Activated B cell treated with CpG ODN at 0.5 μM for 24 hours (primary cell): ENCODE measurements around the gene RNASE8. TPM values are rescaled to one million over a fixed set of nuclear protein-coding genes. Genes with fewer than 3 reads are reported as not detected.

Experiments used
- ATAC-seq: fragments of 200-7000 bp; cut with Tn5 transposase; one replicate; pipeline ENCODE4 v1.10.0; 2021; ENCODE audit warnings: low read depth, mild to moderate bottlenecking, moderate library complexity
- CTCF ChIA-PET: fragments of 350-600 bp; sonication (Branson Sonifier 250); formaldehyde crosslinking; loops from one replicate; lab custom pipeline; 2021; ENCODE audit warnings: antibody characterized with exemption; lab: Charles Lee
- POLR2A ChIA-PET: fragments of 350-600 bp; sonication (Branson Sonifier 250); formaldehyde crosslinking; loops from one replicate; lab custom pipeline; 2021; ENCODE audit warnings: antibody characterized with exemption; lab: Charles Lee
- DNase-seq: peaks from one replicate; pipeline ENCODE4 v3.0.0; 2022
- H3K27ac Mint-ChIP-seq: one replicate; pipeline ENCODE4 v1.8.0; 2020; ENCODE audit warnings: mixed read lengths
- H3K27me3 Mint-ChIP-seq: one replicate; pipeline ENCODE4 v1.8.0; 2021; ENCODE audit warnings: mixed read lengths
- H3K36me3 Mint-ChIP-seq: one replicate; pipeline ENCODE4 v1.8.0; 2021; ENCODE audit warnings: low read depth, mixed read lengths
- H3K4me1 Mint-ChIP-seq: one replicate; pipeline ENCODE4 v1.8.0; 2021; ENCODE audit warnings: mixed read lengths
- H3K4me3 Mint-ChIP-seq: one replicate; pipeline ENCODE4 v1.8.0; 2020; ENCODE audit warnings: mild to moderate bottlenecking, mixed read lengths
- H3K9me3 Mint-ChIP-seq: one replicate; pipeline ENCODE4 v1.8.0; 2020; ENCODE audit warnings: mixed read lengths
- intact Hi-C: fragments of 100-400 bp; cut with micrococcal nuclease; formaldehyde crosslinking; loops from one replicate; pipeline ENCODE4 v1.15.1; 2024
- total RNA-seq: library from RNA; stranded (reverse); gene quantifications from 2 replicates; pipeline ENCODE4 v1.2.3, GENCODE V29; 2022
- TF ChIP-seq, protein P1 (sequence below): fragments of 200-600 bp; IDR thresholded peaks from one replicate; pipeline ENCODE4 v1.8.0; 2022; ENCODE audit warnings: antibody characterized with exemption, mild to moderate bottlenecking

RNASE8 gene
- total RNA-seq, 1 donor from 2014 or later: not detected

DNA sequence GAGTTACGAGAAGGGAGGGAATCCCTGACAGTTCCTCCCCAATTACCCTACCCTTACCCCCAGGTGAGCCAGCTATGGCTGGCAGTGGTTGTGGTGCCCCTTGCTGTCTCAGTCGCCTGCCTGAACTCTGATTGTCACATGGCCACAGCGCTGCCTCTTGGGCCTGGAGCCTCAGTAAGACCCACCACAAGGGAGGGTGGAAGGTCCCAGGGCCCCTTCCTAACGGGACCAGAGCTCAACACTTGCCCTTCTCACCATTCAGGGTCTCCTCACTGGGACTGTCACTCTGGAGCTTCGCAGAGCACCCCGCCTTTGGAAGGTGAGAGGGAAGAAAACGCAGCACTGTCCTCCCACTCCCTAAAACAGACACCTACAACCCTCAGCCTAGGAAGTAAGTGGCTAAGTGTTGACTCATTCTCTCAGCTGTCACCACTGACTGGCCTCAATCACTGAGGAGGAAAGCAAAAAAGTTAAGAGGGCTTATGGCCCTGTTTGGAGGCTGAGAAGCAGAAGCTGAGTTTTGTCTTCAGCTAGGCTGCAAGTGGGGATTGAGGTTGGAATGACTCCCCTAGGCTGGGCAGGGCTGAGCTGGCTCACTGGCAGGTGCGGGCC lies 44.3 kb downstream of the RNASE8 start:
- Mint-ChIP-seq H3K9me3 (no peaks in the 10 kb centered on the region), H3K36me3 (no peaks in the 10 kb centered on the region), H3K4me1 (peaks cover 27% of the 10 kb centered on the region), H3K4me3 (no peak overlapping the region), H3K27me3 (peaks cover 12% of the 10 kb centered on the region), H3K27ac (no peak overlapping the region)
- ATAC-seq (no peak), DNase-seq (no peak)
- ChIA-PET CTCF (interaction anchor here (1.2 to 14.7 kb wide), 7 partner anchors 9 to 86 kb away, joined by 6 to 257 read pairs (median 25); partner anchors contain the start of gene ARHGEF40), POLR2A (interaction anchor here (0.9 to 1.6 kb wide), 3 partner anchors 33 to 421 kb away, joined by 3 to 5 read pairs (median 4); no protein-coding TSS in a partner anchor)
- TF ChIP-seq, protein P1, sequence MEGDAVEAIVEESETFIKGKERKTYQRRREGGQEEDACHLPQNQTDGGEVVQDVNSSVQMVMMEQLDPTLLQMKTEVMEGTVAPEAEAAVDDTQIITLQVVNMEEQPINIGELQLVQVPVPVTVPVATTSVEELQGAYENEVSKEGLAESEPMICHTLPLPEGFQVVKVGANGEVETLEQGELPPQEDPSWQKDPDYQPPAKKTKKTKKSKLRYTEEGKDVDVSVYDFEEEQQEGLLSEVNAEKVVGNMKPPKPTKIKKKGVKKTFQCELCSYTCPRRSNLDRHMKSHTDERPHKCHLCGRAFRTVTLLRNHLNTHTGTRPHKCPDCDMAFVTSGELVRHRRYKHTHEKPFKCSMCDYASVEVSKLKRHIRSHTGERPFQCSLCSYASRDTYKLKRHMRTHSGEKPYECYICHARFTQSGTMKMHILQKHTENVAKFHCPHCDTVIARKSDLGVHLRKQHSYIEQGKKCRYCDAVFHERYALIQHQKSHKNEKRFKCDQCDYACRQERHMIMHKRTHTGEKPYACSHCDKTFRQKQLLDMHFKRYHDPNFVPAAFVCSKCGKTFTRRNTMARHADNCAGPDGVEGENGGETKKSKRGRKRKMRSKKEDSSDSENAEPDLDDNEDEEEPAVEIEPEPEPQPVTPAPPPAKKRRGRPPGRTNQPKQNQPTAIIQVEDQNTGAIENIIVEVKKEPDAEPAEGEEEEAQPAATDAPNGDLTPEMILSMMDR: no peak
- intact Hi-C loops: loop anchor here (5.0 to 10.0 kb wide), 4 partner anchors 163 to 647 kb away; partner anchors contain the start of genes APEX1, HNRNPC, OSGEP and RNASE6

DNA sequence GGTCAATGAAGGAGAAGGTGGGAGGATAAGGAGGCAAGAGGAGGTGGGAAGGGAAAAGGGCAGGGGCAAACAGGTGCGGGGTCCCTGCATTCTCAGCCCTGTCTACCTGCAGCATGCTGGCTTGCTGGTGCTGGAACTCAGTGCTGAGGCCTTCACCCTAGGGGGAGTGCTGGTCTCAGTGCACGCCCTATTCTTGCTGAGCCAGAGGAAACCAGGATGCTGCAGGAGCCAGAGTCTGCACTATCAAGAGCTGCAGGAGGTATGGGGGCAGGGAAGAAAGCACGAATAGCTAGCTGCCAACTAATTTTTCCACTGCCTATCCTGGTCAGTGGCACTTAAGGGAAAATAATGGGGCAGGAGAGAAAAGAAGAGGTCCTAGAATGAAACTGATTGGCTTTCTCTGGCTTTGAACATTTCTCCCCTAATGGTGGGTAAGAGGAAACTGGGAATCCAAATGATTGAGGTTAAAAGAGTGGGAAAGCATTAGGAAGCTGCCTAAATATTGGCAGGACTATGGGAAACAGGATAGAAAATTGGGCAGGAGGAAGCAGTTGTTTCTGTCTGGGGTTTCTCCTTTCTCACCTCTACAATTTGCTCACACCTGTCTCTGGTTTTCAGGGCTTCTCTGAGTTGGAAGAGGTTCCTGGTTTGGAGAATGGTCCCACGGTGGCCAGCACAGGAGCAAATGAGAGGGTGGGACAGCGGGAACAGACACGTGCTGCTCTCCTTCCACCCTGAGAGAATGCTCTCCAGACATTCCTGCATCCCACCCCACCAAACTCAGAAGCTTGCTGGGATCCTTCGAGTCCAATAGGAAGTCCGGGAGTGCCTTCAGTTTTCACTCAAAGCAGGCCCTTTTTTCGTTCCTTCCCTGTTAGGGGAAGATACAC lies 45.1 kb downstream of the RNASE8 start:
- intact Hi-C loops: loop anchor here (1.0 to 10.0 kb wide), 5 partner anchors 77 to 648 kb away; partner anchors contain the start of genes APEX1, HNRNPC, NDRG2 and OSGEP
- ChIA-PET CTCF (interaction anchor here (1.3 to 14.7 kb wide), 6 partner anchors 10 to 131 kb away, joined by 3 to 257 read pairs (median 66); partner anchors contain the start of gene ARHGEF40), POLR2A (interaction anchor here (0.6 to 2.9 kb wide), 6 partner anchors 10 to 421 kb away, joined by 3 to 29 read pairs (median 12); partner anchors contain the start of gene ARHGEF40)
- H3K4me3 Mint-ChIP-seq: peak overlapping the region; percentile 79
- no peak overlapping the region for H3K27ac Mint-ChIP-seq
- DNase-seq (no peak), ATAC-seq (no peak)
- TF ChIP-seq, protein P1: no peak
- no peaks in the 10 kb centered on the region for H3K9me3 Mint-ChIP-seq
- H3K4me1 Mint-ChIP-seq: peaks cover 25% of the 10 kb centered on the region
- peaks cover 12% of the 10 kb centered on the region for H3K27me3 Mint-ChIP-seq
- no peaks in the 10 kb centered on the region for H3K36me3 Mint-ChIP-seq

DNA sequence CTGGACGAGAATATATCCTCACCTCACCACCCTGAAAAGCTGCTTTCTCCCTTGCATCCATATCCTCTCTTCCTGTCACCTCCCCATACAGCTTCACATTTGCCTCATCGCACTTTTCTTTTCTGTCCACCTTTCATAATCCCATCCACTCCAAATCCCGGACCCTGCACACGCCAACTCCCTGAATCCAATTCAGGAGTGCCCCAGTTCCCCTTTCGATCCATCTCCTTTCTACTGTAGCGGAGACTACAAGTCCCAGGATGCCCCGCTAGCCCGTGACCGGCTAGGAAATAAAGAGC lies 45.7 kb downstream of the RNASE8 start:
- H3K4me3 Mint-ChIP-seq: peak overlapping the region; percentile 79
- POLR2A ChIA-PET: interaction anchor here (0.6 to 2.9 kb wide), 8 partner anchors 11 to 422 kb away, joined by 3 to 29 read pairs (median 12); partner anchors contain the start of genes ARHGEF40 and NDRG2
- ATAC-seq: no peak

GRCh38 chr14:21103710-21104447 lies 46.3 kb downstream of the RNASE8 start:
- Mint-ChIP-seq H3K4me3 (peak overlapping the region; percentile 79), H3K27me3 (peaks cover 11% of the 10 kb centered on the region), H3K27ac (peak overlapping the region; percentile 90), H3K9me3 (no peaks in the 10 kb centered on the region), H3K36me3 (no peaks in the 10 kb centered on the region), H3K4me1 (peaks cover 21% of the 10 kb centered on the region)
- intact Hi-C loops: loop anchor here (1.0 to 10.0 kb wide), 11 partner anchors 12 to 649 kb away; partner anchors contain the start of genes APEX1, HNRNPC, METTL17 and NDRG2
- ChIA-PET CTCF (interaction anchor here (1.0 to 14.7 kb wide), 11 partner anchors 8 to 133 kb away, joined by 3 to 257 read pairs (median 9); partner anchors contain the start of gene ARHGEF40), POLR2A (interaction anchor here (0.8 to 2.9 kb wide), 10 partner anchors 11 to 422 kb away, joined by 3 to 29 read pairs (median 6); partner anchors contain the start of genes ARHGEF40, METTL3 and NDRG2)
- DNase-seq (peak; percentile 91), ATAC-seq (peak; percentile 88)
- TF ChIP-seq, protein P1: no peak

More for the DNA sequence above, 45.7 kb downstream of the RNASE8 start:
- peak overlapping the region; percentile 90 for H3K27ac Mint-ChIP-seq
- TF ChIP-seq, protein P1: no peak
- H3K27me3 Mint-ChIP-seq: peaks cover 12% of the 10 kb centered on the region
- no peaks in the 10 kb centered on the region for H3K36me3 Mint-ChIP-seq
- no peak for DNase-seq
- H3K9me3 Mint-ChIP-seq: no peaks in the 10 kb centered on the region
- intact Hi-C loops: loop anchor here (1.0 to 10.0 kb wide), 5 partner anchors 78 to 649 kb away; partner anchors contain the start of genes APEX1, HNRNPC, NDRG2 and OSGEP
- peaks cover 25% of the 10 kb centered on the region for H3K4me1 Mint-ChIP-seq
- CTCF ChIA-PET: interaction anchor here (1.3 to 14.7 kb wide), 6 partner anchors 10 to 132 kb away, joined by 3 to 257 read pairs (median 66); partner anchors contain the start of gene ARHGEF40
